ENCODE results near the gene TRUB2.

Gene TRUB2

GRCh38 chr9:128325629-128326028 is 3.4 kb upstream of the TRUB2 start:
- DNase-seq (ENCODE audit: insufficient read length, low spot score) (no peak), FAIRE-seq (no peak)
- no peak for TF ChIP-seq CTCF (IDR thresholded peaks at IDR 0.05; ENCODE audit: insufficient read depth, missing control alignments)

- no peak for TF ChIP-seq CTCF (IDR thresholded peaks at IDR 0.05; ENCODE audit: insufficient read depth, missing control alignments)
- DNase-seq (ENCODE audit: insufficient read length, low spot score): no peak
- FAIRE-seq: no peak
Measured at GRCh38 chr9:128324401-128324800, 2.2 kb upstream of the TRUB2 start.

GRCh38 chr9:128323791-128324190 is 1.5 kb upstream of the TRUB2 start:
- no peak for TF ChIP-seq CTCF (IDR thresholded peaks at IDR 0.05; ENCODE audit: insufficient read depth, missing control alignments)
- no peak for FAIRE-seq
- no peak for DNase-seq (ENCODE audit: insufficient read length, low spot score)

DNA sequence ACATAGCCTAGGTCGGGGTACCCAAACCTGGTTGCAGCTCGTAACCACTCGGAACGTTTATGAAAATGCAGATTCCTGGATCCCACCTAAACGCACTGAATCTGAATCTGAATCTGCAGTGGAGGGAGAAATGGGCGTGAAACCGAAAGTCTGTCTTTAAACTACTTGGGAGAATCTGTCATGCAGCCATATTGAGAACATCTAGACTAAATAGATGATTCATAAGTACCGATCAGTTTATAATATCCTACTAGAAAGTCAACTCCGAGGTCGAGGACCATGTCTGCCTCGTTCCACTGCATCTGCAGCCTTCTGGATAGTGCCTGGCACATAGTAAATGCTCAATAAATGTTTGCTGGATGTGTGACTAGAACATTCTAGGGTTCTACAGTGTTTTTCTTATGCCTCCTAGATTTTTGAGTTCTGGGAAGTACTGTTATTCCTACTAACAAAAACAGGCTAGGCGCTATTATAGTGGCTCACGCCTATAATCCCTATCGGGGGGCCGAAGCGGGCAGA is 1.0 kb upstream of the TRUB2 start:
- FAIRE-seq: no peak
- no peak for TF ChIP-seq CTCF (IDR thresholded peaks at IDR 0.05; ENCODE audit: insufficient read depth, missing control alignments)
- DNase-seq (ENCODE audit: insufficient read length, low spot score): no peak

- no peak for TF ChIP-seq CTCF (IDR thresholded peaks at IDR 0.05; ENCODE audit: insufficient read depth, missing control alignments)
- DNase-seq (ENCODE audit: insufficient read length, low spot score) (no peak), FAIRE-seq (no peak)
Measured at GRCh38 chr9:128321879-128322403, 306 bp downstream of the TRUB2 start.

- FAIRE-seq (no peak), DNase-seq (ENCODE audit: insufficient read length, low spot score) (no peak)
- TF ChIP-seq CTCF (IDR thresholded peaks at IDR 0.05; ENCODE audit: insufficient read depth, missing control alignments): no peak
Measured at GRCh38 chr9:128321343-128321742, 904 bp downstream of the TRUB2 start.

- TF ChIP-seq CTCF (IDR thresholded peaks at IDR 0.05; ENCODE audit: insufficient read depth, missing control alignments): no peak
- FAIRE-seq (no peak), DNase-seq (ENCODE audit: insufficient read length, low spot score) (no peak)
Measured at GRCh38 chr9:128317629-128318028, 4.6 kb downstream of the TRUB2 start.
